Left cardiac atrium (tissue), 4 donors: ENCODE data around the gene LHX6. TPM values are rescaled to one million over a fixed set of nuclear protein-coding genes. Genes with fewer than 3 reads are reported as not detected.

Source experiments
- ATAC-seq, 2 donors: fragments of 200-7000 bp; cut with Tn5 transposase; one replicate each; pipeline ENCODE4 v1.9.1; 2020; ENCODE audit warnings: mild to moderate bottlenecking in 2 of 2, moderate library complexity in 2 of 2
- DNase-seq: peaks from one replicate; pipeline ENCODE4 v3.0.0-alpha.2; 2020
- intact Hi-C, 2 donors: fragments of 100-400 bp; cut with DNase I; formaldehyde crosslinking; loops; one replicate each; pipeline versions ENCODE4 v1.14.1 to v1.15.1; 2022 to 2023
- total RNA-seq, 2 donors: library from RNA; stranded (reverse); fragmentation: NEBNext Ultra II Directional; extraction: Animal tissue kit (Norgen Biotek cat#: 25700); gene quantifications; one replicate each; pipeline ENCODE4 v1.2.1, GENCODE V29; 2021
- donor health status: DM: no; HTN: yes; CAD: no.
- donor health status: DM: no; HTN: yes; CAD: no; lungs with severe emphysema.
- donor health status: DM: yes; HTN: yes; CAD: no.
- donor health status: Dilated cardiomyopathy.

LHX6 gene
- total RNA-seq, 2 donors from 2014 or later: 6.1 to 11.3 TPM

DNA sequence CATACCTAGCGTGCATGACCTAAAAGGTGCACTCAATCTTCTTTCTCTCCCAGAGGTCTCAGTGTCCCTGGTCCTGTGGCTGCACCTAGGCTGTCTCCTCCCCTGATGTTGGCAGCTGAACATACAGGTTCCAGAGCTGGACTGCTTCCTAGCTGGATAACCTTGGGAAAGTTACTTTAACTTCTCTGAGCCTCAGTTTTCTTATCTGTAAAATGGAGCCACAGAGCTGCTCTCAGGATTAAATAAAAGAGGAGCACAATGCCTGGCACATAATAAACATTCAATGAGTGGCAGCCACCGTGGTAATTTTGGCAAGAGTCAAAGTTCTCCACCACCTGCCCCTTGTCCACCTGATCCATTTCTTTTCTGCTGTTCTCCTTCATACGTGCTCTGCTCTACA lies 55.1 kb downstream of the LHX6 start:
- ATAC-seq (no peak), DNase-seq (no peak)
- intact Hi-C loops: no loop called here

DNA sequence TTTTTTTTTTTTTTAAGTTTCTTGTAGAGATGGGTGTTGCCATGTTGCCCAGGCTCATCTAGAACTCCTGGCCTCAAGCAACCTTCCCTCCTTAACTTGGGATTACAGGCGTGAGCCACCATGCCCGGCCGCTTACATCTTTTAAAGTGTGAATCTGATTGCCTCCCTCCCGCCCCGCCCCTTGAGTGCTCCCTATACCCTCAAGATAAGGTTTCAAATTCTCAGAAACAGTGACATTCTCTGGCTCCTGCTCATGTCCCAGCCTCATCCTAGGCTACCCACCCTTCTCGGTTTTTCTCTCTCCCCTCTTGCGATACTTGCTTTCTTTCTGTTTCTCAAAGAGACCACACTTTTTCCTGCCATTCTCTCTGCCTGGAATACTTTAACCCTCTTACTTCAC lies 56.6 kb downstream of the LHX6 start:
- intact Hi-C loops: no loop called here
- DNase-seq (no peak), ATAC-seq (no peak)

DNA sequence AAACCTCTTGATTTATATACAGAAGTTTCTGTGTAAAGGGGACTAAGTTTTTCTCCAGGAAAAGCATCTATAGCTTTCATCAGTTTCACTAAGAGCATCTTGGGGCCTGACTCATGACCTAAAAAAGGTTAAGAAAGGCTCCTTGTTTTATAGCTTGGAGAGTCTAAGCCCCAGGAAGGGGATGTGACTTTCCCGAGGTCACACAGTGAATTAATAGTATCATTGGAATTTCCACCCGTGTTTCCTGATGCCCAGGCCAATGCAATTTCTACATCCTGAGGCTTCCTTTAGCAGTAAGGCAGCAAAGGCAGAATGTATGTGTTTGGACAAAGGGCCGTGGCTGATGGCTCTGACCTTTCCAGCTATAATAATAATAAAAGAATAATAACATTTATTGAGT lies 60.4 kb downstream of the LHX6 start:
- ATAC-seq (no peak), DNase-seq (no peak)
- intact Hi-C loops: no loop called here

DNA sequence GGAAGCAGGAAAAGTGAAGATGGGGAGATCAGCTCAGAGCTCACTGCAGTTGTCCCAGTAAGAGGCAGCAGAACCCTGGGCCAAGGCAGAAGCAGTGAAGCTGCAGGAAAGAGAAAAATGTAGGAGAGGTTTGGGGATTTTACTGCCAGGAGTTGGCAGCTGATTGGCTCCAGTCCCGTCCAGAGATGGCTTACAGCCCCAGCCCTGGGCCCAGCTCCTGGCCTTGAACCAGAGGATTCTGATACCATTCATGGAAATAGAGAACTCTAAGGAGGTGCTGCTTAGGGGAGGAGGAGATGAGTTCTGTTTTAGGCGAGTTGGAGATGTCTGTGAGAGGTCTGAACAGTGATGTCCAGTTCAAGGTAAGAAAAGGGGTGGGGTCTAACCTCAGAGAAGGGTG lies 64.5 kb downstream of the LHX6 start:
- intact Hi-C loops: no loop called here

DNA sequence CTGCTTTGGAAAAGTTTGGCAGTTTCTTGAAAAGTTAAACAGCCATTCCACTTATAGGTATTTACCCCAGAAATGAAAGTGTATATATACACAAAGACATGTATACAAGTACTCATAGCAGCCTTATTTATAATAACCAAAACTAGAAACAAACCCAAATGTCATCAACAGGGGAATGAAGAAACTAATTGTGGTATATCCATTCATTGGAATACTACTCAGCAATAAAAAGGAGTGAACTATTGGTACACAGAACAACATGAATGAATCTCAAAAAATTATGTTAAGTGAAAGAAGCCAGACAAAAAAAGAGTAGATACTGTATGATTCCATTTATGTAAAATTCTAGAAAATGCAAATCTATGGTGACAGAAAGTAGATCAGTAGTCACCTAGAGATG lies 66.3 kb downstream of the LHX6 start:
- DNase-seq (no peak), ATAC-seq (no peak)
- intact Hi-C loops: no loop called here

More for the DNA sequence above, 64.5 kb downstream of the LHX6 start:
- DNase-seq: no peak
- ATAC-seq: no peak

GRCh38 chr9:122159925-122160246 lies 68.9 kb downstream of the LHX6 start:
- intact Hi-C loops: loop anchor here in 1 of 2 donors (10.0 kb wide), 1 partner anchor 105 kb away; the partner anchor contains the start of genes MRRF and RBM18
- no peak for DNase-seq
- no peak for ATAC-seq

DNA sequence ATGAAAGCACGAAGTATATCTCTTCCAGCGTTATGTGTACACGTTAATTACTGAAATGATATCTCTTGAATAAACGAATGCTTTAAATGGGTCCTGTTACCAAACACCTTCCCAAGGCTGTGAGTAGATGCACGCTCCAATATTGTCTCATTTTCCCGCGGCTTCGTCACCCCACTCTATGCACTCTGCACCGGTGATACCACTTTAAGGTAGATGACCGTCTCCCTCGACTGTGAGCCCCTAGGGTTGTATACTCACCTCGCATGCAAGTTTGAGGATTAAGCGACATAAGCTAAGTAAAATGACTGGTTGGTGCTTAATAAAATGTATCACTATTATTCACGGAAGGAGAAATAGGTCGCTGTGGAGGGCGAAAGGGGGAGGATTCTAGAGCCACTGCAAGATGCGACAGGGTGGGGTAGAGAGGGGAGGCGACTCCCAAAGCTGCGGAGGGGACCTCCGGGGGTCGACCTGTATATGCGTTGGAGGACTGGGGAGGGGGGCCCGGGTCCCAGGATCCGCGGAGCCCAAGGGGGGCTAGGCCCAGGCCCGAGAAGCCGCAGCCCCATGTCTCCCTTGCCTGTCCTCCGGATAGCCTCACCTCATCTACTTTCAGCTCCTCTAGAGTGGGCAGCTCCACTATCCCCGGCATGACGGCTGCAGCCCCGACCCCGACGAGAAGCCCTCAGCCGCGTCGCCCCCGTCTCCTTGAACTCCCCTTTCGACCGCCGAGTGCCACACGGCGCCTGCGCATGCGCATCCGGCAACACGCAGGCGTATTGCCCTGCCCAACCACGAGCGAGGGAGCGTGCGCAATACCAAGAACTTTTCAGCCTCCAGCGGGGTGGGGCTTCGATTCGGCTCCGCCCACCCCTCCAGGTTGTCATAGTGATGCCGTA lies 69.5 kb downstream of the LHX6 start, which contains the start of the genes MORN5 and NDUFA8:
Gene MORN5, plus strand, starts transcription at position 883 of the 899 bp plus-strand sequence. CDS start 65 bp downstream, outside the sequence.
Gene NDUFA8, minus strand, starts transcription at position 754 of the 899 bp plus-strand sequence. Its CDS starts 102 bp downstream, at position 652.
- ATAC-seq (peak; percentile 99), DNase-seq (peak; percentile 98)
- intact Hi-C loops: loop anchor here in 1 of 2 donors (10.0 kb wide), 1 partner anchor 106 kb away; the partner anchor contains the start of genes MRRF and RBM18

- DNase-seq (no peak), ATAC-seq (peak in 1 of 2 donors; percentile 14)
- intact Hi-C loops: loop anchor here in 1 of 2 donors (10.0 kb wide), 1 partner anchor 107 kb away; the partner anchor contains the start of genes MRRF and RBM18
Observed at GRCh38 chr9:122158202-122158601, 70.6 kb downstream of the LHX6 start.

- DNase-seq: no peak
- no peak for ATAC-seq
- intact Hi-C loops: loop anchor here in 1 of 2 donors (10.0 kb wide), 1 partner anchor 109 kb away; the partner anchor contains the start of genes MRRF and RBM18
Observed at GRCh38 chr9:122155796-122156195, 73.0 kb downstream of the LHX6 start.

Other genes starting within 250 kb of the LHX6 start
- 1 to 10 TPM; 4.5 to 6.5 TPM for gene TTLL11, start 135.6 kb downstream of the LHX6 start, total RNA-seq
- gene NDUFA8, start 69.2 kb downstream of the LHX6 start, total RNA-seq: 100 to 1,000 TPM; 198 to 221 TPM
- gene MORN5, start 69.0 kb downstream of the LHX6 start, total RNA-seq: not detected
- 10 to 100 TPM; 30.3 to 32.5 TPM for gene RBM18, start 35.9 kb upstream of the LHX6 start, total RNA-seq
- gene MRRF, start 35.9 kb upstream of the LHX6 start, total RNA-seq: 10 to 100 TPM; 32.1 to 32.9 TPM
- gene PTGS1, start 142.1 kb upstream of the LHX6 start, total RNA-seq: 10 to 100 TPM in 1 of 2 donors, 1 to 10 TPM in 1; 6.0 to 37.3 TPM
- gene OR1J1, start 249.0 kb upstream of the LHX6 start, total RNA-seq: not detected